Measurements from ENCODE around the gene SGK1.

Gene SGK1

GRCh38 chr6:134168590-134169208 is 149.2 kb downstream of the SGK1 start:
- TF ChIP-seq CTCF (conservative IDR thresholded peaks at IDR 0.05; ENCODE audit: low read depth, low read length), result no peak
- peak; percentile 47 for DNase-seq (ENCODE audit: low read depth)
- no peak overlapping the region for H3K4me3 ChIP-seq (ENCODE audit: low read depth, low read length)

DNA sequence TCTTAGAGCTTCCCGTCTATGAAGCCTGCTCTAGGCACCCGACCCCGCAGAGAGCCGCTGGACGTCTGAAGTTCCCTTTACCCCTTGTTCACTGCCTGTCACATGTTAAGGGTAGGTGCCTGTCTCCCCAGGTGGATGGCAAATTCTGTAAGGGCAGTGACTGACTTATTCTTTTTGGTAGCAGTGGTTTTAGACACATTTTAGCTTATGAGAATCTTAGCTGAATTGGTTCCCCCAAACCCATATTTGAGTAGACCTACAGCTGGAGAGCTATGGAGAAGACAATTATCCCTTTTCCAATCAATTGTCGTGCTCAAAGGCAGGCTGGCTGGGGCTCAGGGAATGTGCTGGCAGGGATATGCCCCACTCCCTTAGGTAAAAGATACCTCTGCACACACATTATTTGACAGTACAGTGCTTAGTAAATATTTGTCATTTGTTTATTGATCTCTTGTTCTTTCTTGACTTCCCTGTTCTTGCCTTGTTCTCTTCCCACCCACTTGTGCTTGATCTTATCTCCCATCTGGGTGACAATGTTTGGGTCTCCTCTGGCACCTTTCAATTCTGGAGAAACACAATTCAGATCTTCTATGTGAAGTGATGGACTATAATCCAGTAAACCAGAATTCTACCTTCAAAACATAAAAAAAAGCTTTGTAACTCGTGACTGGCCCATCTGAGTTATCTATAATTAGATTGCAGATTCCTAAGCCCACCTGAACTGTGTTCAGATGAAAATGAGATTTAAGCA is 151.2 kb downstream of the SGK1 start:
- H3K4me3 ChIP-seq (ENCODE audit: low read depth, low read length), result no peak overlapping the region
- TF ChIP-seq CTCF (conservative IDR thresholded peaks at IDR 0.05; ENCODE audit: low read depth, low read length), result no peak
- DNase-seq (ENCODE audit: low read depth), result peak; percentile 50

DNA sequence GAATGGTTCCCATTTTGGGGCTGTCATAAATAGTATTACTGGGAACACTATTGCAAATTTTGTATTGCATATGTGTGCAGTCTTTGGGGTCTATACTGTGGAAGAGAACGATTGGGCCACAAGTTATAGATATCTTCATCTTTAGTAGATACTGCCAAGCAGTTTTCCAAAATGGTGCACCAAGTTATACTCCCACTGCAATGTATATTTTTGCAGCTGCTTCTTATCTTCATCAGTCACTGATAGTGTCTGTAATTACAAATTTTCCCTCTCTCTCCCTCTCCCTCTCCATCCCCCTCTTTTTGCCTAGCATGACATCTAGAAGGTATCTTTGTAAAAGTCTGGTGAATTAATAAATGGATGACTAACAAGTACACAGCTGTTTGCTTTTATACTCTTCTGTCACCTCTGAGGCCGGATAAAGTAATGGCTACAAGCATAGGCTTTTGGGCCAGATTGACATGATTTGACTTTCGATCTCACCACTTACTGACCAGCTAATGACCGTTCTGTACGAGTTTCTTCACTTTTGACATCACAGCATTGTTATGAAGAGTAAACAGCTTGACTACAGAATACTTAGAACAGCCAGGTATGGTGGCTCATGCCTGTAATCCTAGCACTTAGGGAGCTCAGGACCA is 152.2 kb downstream of the SGK1 start:
- TF ChIP-seq CTCF (conservative IDR thresholded peaks at IDR 0.05; ENCODE audit: low read depth, low read length), result no peak
- DNase-seq (ENCODE audit: low read depth), result peak; percentile 22

GRCh38 chr6:134164300-134164699 is 153.6 kb downstream of the SGK1 start:
- no peak for TF ChIP-seq CTCF (conservative IDR thresholded peaks at IDR 0.05; ENCODE audit: low read depth, low read length)

More for the DNA sequence above, 152.2 kb downstream of the SGK1 start:
- no peak overlapping the region for H3K4me3 ChIP-seq (ENCODE audit: low read depth, low read length)

GRCh38 chr6:134162932-134163331 is 155.0 kb downstream of the SGK1 start:
- no peak for TF ChIP-seq CTCF (conservative IDR thresholded peaks at IDR 0.05; ENCODE audit: low read depth, low read length)
- no peak for DNase-seq (ENCODE audit: low read depth)
- no peak overlapping the region for H3K4me3 ChIP-seq (ENCODE audit: low read depth, low read length)

More at GRCh38 chr6:134164300-134164699, 153.6 kb downstream of the SGK1 start:
- no peak for DNase-seq (ENCODE audit: low read depth)
- no peak overlapping the region for H3K4me3 ChIP-seq (ENCODE audit: low read depth, low read length)

DNA sequence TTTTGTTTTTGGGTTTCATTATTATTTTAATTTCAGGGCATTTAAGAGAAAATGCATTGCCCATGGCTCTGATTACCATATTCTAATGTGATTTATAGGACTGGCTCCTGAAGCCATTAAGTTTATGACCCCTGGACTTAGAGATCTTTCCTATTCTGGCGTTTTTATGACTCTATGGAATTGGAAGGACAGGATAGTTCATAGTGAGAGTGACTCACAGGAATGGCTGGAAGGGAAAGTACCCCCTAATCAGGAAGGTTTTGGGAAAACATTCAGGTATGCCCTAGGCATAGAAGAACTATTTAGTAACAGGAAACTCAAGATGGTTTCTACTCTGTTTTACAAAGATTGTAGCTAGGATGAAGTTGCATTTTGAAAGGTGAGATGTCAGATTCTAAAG is 156.9 kb downstream of the SGK1 start:
- TF ChIP-seq CTCF (conservative IDR thresholded peaks at IDR 0.05; ENCODE audit: low read depth, low read length), result no peak
- DNase-seq (ENCODE audit: low read depth), result peak; percentile 13
- H3K4me3 ChIP-seq (ENCODE audit: low read depth, low read length), result no peak overlapping the region
